ENCODE data around the gene TRIM45.
"Not testable (repeated sequence)": the region's sequence is repeated elsewhere in the genome, so short reads cannot be mapped to it uniquely, and the experiment has no call there.

Gene TRIM45, protein sequence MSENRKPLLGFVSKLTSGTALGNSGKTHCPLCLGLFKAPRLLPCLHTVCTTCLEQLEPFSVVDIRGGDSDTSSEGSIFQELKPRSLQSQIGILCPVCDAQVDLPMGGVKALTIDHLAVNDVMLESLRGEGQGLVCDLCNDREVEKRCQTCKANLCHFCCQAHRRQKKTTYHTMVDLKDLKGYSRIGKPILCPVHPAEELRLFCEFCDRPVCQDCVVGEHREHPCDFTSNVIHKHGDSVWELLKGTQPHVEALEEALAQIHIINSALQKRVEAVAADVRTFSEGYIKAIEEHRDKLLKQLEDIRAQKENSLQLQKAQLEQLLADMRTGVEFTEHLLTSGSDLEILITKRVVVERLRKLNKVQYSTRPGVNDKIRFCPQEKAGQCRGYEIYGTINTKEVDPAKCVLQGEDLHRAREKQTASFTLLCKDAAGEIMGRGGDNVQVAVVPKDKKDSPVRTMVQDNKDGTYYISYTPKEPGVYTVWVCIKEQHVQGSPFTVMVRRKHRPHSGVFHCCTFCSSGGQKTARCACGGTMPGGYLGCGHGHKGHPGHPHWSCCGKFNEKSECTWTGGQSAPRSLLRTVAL

DNA sequence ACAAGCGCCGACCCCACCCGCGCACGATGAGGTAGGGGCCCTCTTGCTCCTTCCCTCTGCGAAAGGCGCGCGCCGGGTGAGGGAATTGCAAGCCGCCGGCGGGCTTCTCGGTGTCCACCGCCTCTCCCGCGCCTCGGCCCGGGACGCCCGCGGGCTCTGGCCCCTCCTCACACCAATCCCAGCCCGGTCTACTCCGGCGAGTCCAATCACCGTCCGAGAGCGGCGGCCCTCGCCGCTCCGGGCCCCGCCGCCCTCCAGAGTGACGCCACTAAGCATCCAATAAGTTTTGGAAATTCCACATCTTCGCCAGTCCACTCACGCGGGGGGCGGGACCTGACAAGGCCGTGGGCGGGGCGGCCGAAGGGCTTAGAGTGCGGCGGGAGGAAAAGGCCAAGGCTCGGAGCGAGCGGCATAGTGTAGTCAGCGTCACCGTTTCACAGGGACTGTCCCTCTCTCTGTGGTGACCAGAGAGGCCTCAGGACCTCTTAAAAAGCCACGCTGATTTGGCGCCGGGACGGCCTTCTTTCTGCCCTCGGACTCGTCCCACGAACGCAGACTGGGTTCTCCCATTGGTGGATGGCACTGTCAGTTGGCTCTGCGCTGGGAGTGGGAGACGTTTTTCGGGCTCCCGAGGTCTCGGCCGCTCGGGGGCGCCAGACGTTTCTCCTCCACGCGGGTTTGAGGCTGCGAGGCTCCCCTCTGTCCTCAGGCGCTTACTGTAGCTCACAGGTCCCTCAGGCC, at the start of gene TRIM45:
TRIM45 (minus strand) TSS at position 161 of the 741 bp plus-strand sequence. CDS start 548 bp downstream, outside the sequence.
- peak; percentile 86 to 87 for DNase-seq

DNA sequence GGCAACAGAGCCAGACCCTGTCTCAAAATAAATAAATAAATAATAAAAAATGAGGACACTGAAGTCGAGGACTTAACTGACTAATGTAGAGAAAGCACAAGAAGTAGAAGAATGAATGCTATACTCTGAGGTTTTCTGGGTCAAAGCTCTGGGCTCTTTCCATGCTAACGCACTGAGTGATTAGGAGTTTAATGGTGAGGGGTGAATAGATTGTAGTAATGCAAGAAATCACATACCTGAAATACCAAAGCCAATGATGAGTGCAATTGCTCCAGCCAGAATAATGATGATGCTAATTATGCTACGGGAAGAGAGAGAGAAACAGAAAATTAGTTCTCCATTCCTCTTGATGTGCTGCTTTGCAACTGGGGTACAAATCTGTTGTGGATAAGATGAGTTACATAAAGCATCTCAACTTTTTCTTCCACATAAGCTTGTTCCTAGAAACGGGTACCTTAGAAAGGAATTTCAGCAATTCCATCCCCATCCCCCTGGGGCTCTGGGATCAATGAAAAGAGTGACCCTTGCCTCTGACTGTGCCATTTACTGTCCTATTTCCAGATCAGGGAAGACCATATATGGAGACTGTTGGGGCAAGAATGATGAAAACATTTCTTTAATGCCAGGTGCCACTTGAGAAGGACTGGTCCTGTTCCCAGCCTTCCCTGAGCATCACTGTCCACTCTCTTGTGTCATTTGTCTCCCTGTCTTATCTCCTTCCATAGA, 48.5 kb upstream of the TRIM45 start:
- no peak for DNase-seq

DNA sequence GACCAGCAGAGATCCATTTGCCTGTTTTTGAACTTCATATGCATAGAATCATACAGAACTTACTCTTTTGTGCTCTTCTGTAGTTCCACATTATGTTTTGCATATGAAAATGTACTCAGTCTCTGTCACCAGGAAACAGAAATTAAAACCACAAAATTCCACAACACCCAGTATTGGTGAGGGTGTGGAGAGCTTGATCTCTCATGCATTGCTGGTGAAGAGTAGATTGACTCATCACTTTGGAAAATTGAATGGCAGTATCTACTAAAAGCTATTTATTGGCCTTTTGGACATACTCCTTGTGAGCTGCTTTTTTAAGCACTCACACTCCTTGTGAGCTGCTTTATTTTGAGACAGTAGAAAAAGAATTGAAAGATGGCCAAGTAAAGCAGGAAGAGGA, 45.9 kb upstream of the TRIM45 start:
- no peak for DNase-seq

- DNase-seq, result no peak
These were observed 44.5 kb upstream of the TRIM45 start for GRCh38 chr1:117166076-117166475.

GRCh38 chr1:117164209-117164608, 42.7 kb upstream of the TRIM45 start:
- DNase-seq, result no peak

GRCh38 chr1:117162816-117163215, 41.3 kb upstream of the TRIM45 start:
- DNase-seq, result no peak

DNA sequence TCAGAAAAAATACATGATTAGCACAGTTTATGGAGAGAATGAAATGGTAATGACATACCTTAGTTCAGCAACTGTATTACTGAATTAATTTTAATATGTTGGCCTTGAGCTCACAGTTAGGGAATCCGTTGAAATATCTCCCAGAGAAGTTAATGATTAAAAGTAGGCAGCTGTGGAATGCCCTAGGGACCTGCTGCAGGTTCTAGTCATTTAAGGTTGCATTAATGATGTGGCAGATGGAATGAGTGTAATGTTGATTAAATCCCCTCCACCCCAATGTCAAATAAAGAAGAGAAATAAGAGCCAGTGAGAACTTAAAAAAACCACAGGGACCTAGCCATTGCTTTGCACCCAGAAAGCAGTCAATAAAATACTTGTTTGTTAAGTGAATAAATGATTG, 40.3 kb upstream of the TRIM45 start:
- no peak for DNase-seq

- not testable (repeated sequence) for DNase-seq
These were observed 29.8 kb upstream of the TRIM45 start for GRCh38 chr1:117151305-117151704.

- DNase-seq, result no peak
These were observed 28.8 kb upstream of the TRIM45 start for GRCh38 chr1:117150316-117150715.

DNA sequence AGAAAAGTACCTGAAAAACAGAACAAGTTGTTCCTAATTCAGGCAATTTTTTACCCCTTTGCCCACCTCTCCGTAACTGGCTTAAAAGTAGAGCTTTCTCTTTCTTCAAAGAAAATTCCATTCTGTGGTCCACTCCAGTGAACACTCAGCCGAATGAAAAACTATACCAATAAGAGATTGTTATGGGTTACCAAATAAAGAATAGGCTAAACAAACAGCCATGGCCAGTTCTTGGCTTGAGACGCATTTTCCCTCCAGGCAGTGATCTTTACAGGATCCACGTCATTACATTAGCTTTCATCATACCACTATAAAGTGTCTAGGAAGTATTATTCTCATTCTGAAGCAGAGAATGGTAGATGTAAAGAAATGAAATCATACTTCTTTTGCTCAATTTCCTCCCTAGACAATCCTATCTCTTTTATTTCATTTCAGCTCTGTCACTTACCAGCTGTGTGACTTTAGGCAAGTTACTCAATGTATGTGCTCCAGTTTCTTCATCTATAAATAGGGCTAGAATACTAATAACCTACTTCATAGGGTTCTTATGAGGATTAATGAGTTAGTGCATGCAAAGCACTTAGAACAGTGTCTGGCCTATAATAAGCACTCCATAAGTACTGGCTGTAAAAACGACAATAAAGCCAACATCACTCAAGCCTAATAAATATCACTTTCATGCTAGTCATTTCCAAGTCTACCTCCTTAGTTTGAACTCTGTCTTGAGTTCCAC, 26.5 kb upstream of the TRIM45 start:
- DNase-seq, result no peak

GRCh38 chr1:117147341-117147831, 25.8 kb upstream of the TRIM45 start:
- DNase-seq, result no peak

- DNase-seq, result no peak
These were observed 25.2 kb upstream of the TRIM45 start for GRCh38 chr1:117146575-117147340.

GRCh38 chr1:117146072-117146471, 24.5 kb upstream of the TRIM45 start:
- no peak for DNase-seq

DNA sequence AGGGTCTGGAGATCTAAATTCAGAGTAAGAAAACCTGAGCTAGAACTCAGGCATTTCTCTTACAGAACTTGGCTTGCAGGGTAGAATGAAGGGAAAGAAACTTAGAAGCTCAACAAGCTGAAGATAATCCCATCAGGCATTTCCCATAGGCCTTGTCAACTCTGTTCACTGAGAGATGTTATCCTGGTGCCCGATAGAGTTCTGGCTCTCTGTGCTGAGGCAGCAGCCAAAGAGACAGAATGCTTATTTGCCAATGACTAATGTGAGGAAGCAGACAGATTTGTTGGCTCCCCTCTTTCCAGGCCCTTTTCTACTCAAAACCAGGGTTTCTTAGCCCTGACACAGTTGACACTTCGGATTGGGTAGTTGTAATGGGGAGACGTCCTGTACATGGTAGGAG, 22.3 kb upstream of the TRIM45 start:
- no peak for DNase-seq

GRCh38 chr1:117143172-117143571, 21.6 kb upstream of the TRIM45 start:
- DNase-seq, result no peak

DNA sequence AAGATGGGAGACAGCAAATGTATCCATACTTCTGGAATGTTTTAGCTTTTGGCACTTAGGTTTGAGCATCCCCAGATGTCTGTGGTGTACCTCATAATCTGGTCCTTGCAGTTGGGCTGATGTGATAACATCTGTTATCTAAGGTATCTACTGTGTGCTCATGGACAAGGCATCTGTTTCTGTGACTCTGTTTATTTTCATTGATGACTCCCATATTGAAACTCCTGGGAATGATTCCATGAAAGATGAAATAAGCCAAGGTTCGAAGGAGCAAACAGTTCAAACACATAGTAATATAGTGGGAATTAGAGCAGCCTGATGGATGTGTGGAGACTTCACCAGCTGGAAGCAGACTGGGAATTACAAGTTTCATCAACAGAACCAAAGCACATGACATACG, 20.7 kb upstream of the TRIM45 start:
- no peak for DNase-seq

DNA sequence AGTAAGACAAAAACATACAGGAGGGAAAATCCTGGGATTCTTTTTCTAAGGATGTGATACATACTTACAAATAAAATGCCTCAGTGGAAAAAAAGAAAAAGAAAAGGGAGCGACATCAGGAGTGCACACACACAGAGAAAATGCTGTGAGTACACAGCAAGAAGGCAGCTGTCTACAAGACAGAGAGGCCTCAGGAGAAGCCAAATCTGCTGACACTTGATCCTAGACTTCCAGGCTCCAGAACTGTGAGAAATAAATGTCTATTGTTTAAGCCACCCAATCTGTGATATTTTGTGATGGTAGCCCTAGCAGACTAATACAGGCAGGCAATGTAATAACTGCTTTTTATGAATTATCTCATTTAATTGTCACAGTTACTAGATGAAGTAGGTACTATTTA, 17.0 kb upstream of the TRIM45 start:
- DNase-seq, result no peak

DNA sequence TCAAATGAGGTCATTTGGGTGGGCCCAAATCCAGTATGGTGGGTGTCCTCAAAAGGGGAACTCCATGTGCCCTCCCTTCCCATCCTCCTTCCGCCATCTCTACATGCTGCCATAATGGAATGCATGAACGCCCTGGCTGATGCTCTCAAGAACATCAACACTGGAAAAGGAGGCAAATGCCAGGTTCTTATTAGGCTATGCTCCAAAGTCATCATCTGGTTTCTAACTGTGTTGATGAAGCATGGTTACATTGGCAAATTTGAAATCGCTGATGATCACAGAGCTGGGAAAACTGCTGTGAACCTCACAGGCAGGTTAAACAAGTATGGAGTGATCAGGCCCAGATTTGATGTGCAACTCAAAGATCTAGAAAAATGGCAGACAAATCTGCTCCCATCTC, 16.6 kb upstream of the TRIM45 start:
- no peak for DNase-seq

- no peak for DNase-seq
These were observed 15.8 kb upstream of the TRIM45 start for GRCh38 chr1:117137281-117137855.

- DNase-seq, result no peak
These were observed 15.2 kb upstream of the TRIM45 start for GRCh38 chr1:117136749-117137148.

GRCh38 chr1:117135329-117135728, 13.8 kb upstream of the TRIM45 start:
- DNase-seq, result no peak
